Effector memory CD8-positive, alpha-beta T cell (primary cell): ENCODE results near the gene RNF39.
A peak's percentile ranks its signal among the peaks of the same experiment; 100 is the strongest.

ENCODE experiments used
- ATAC-seq: fragments of 150-1000 bp; cut with Tn5 transposase; replicated peaks from 2 replicates; pipeline ENCODE4 v1.10.0; 2021; ENCODE audit warnings: mild to moderate bottlenecking, moderate library complexity
- DNase-seq, 3 experiments: peaks; one replicate each; pipeline ENCODE4 v3.0.0; 2021
- H3K27ac Mint-ChIP-seq, 2 donors: one replicate each; pipeline ENCODE4 v1.8.0; 2022; ENCODE audit warnings: mild to moderate bottlenecking in 2 of 2, mixed read lengths in 2 of 2, moderate library complexity in 2 of 2
- H3K27me3 Mint-ChIP-seq, 2 donors: one replicate each; pipeline ENCODE4 v1.8.0; 2022; ENCODE audit warnings: mixed read lengths in 2 of 2
- H3K36me3 Mint-ChIP-seq: one replicate; pipeline ENCODE4 v1.8.0; 2022; ENCODE audit warnings: mild to moderate bottlenecking, moderate library complexity, mixed read lengths; ENCODE audit not compliant: insufficient read depth
- H3K4me1 Mint-ChIP-seq, 2 donors: one replicate each; pipeline ENCODE4 v1.8.0; 2022; ENCODE audit warnings: low read depth in 2 of 2, mixed read lengths in 2 of 2
- H3K4me3 Mint-ChIP-seq, 2 donors: one replicate each; pipeline ENCODE4 v1.8.0; 2022; ENCODE audit warnings: mild to moderate bottlenecking in 2 of 2, mixed read lengths in 2 of 2, moderate library complexity in 2 of 2
- H3K9me3 Mint-ChIP-seq, 2 donors: one replicate each; pipeline ENCODE4 v1.8.0; 2022; ENCODE audit warnings: mixed read lengths in 2 of 2

RNF39 gene

DNA sequence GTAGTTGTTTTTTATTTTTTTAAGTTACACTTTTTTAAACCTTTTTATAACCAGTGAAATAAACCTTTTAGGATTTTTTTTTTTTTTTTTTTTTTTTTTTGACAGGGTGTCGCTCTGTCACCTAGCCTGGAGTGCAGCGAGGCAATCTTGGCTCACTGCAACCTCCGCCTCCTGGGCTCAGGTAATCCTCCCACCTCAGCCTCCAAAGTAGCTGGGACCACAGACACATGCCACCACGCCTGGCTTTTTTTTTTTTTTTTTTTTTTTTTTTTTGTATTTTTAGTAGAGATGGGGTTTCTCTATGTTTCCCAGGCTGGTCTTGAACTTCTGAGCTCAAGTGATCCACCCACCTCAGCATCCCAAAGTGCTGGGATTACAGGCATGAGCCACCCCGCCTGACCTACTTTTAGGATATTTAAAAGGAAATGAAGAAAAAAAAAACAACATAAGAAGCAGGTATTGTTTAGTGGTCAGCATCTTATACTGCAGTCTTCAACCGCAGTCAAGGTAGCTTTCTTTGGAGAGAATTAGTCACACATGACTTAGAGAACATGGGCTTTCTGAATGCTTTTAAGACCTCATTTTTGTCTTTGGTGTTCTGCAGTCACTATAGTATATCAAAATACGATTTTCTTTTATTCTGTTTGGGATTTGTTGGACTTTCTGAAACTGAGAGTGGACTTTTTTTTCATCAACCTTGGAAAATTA is 12.9 kb downstream of the RNF39 start:
- no peaks in the 10 kb centered on the region for H3K9me3 Mint-ChIP-seq
- no peaks in the 10 kb centered on the region for H3K27me3 Mint-ChIP-seq
- ATAC-seq (no peak), DNase-seq (no peak)
- peaks cover 44% of the 10 kb centered on the region for H3K36me3 Mint-ChIP-seq
- peaks cover 29 to 32% of the 10 kb centered on the region in 2 donors for H3K4me1 Mint-ChIP-seq
- H3K4me3 Mint-ChIP-seq, result peak overlapping the region; percentile 90 to 92
- H3K27ac Mint-ChIP-seq, result peak overlapping the region; percentile 44 to 89

DNA sequence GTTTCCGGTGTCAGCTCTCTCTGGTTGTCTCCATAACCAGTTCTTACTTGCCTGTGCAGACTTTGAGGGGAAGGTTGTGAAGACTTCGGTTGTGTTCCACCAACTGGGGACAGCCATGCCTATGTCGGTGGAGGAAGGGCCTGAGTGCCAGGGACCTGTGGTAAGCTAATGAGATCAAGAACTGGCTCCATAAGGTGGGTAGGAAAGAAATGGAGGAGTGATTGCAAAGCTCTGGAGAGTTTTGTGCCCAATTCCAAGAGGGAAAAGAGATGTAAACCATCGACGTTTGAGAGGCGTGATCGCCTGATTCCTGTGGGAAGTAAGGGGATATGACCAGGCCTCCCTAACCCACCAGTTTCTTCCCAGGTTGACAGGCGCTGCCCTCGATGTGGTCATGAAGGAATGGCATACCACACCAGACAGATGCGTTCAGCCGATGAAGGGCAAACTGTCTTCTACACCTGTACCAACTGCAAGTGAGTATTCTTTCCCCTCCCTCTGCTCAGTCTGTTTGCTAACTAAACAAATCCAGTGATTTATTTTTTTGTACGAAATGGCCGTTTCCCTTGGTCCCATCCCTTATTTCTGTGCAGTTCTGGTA is 13.6 kb downstream of the RNF39 start:
- DNase-seq, result peak; percentile 20 to 47 (median 41)
- peaks cover 43% of the 10 kb centered on the region for H3K36me3 Mint-ChIP-seq

DNA sequence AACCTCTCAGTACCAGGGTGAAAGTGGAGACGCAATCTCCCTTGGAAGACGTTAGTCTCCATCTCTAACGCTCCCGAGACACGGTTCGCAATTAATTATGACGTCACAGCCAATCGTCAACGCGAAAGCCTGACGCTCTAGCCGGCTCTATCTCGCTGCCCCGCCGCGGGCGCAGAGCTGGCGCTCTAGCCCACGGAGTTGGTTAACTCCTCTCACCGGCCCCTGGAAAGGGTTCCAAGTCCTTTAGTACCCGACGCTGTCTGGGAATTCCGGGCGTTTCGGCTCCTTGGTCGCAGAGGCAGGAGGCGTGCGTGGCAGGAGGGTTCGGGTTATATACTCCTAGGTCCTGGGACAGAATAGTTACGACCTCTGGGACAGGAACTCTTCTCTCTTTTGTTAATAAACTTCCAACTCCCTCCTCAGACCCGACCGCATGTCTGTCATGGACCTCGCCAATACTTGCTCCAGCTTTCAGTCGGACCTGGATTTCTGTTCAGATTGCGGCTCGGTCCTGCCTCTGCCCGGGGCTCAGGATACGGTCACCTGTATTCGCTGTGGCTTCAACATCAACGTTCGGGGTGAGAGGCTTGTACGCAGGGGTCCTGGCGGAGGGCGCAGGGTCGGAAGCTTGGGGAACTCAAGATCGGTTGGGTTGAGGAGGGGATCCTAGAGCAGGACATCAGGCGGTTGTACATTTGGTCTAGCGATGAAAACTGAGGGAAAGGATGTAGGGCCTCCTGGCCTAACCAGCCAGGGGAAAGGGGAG is 14.3 kb downstream of the RNF39 start, which contains the start of gene POLR1H:
Gene POLR1H (plus strand): TSS at position 174 of the 766 bp plus-strand sequence. CDS start 260 bp downstream, at position 434.
- Mint-ChIP-seq H3K36me3 (peaks cover 40% of the 10 kb centered on the region), H3K4me3 (peak within 1 kb of the TSS; percentile 90 to 92), H3K27me3 (no peaks in the 10 kb centered on the region), H3K9me3 (no peaks in the 10 kb centered on the region), H3K27ac (peak within 1 kb of the TSS; percentile 89 to 94), H3K4me1 (peaks cover 19 to 20% of the 10 kb centered on the region in 2 donors)
- peak; percentile 88 for ATAC-seq
- peak; percentile 81 to 85 (median 82) for DNase-seq

More for the DNA sequence above, 13.6 kb downstream of the RNF39 start:
- ATAC-seq, result peak; percentile 61
- Mint-ChIP-seq H3K4me1 (peaks cover 25 to 26% of the 10 kb centered on the region in 2 donors), H3K9me3 (no peaks in the 10 kb centered on the region), H3K27me3 (no peaks in the 10 kb centered on the region), H3K4me3 (peak overlapping the region; percentile 90 to 92), H3K27ac (peak overlapping the region; percentile 89 to 94)

DNA sequence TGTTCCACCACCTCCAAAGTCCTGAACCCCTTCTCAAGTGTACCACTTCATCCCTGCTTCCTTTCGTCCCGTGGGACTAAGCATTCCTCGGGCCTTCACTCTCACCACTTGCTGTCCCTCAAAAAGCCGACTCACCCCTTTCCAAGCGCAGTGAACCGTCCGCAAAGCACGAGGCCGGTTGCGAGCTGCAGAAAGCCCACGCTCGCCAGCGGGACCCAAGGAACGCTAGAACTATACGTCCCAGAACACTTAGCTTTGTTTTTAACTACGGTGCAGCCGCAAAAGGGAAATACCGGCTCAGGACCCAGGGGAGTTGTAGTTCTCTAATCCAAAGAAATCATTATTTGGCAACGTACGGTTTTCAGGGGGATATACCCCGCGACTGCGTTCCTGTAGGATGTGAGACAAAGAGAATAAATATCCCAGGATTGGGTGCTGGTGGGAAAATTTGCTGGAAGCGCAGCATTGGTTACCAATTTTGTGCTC is 14.9 kb downstream of the RNF39 start:
- peak overlapping the region; percentile 89 to 94 for H3K27ac Mint-ChIP-seq
- peaks cover 43% of the 10 kb centered on the region for H3K36me3 Mint-ChIP-seq
- no peaks in the 10 kb centered on the region for H3K9me3 Mint-ChIP-seq
- peaks cover 14 to 16% of the 10 kb centered on the region in 2 donors for H3K4me1 Mint-ChIP-seq
- DNase-seq, result no peak
- no peaks in the 10 kb centered on the region for H3K27me3 Mint-ChIP-seq
- H3K4me3 Mint-ChIP-seq, result peak overlapping the region; percentile 90 to 92
- peak; percentile 33 for ATAC-seq

DNA sequence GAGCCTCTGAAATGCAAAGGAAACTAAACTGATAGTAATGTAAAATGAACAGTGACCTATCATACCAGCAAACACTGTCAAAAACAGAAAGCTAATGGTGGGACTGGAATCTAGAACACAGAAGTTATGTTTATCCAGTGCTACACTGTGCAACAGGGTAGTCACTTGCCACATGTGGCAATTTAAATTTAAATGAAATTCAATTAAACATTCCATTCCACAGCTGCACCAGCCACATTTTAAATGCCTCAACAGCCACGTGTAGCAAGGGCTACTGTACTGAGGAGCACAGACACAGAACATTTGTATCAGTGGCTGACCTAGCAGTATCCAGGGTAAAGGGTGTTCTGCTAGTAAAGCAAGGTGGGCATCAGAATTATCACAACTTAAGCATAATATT is 20.1 kb downstream of the RNF39 start:
- H3K27me3 Mint-ChIP-seq, result no peaks in the 10 kb centered on the region
- no peak for DNase-seq
- H3K27ac Mint-ChIP-seq, result no peak overlapping the region
- no peaks in the 10 kb centered on the region for H3K9me3 Mint-ChIP-seq
- no peak overlapping the region for H3K4me3 Mint-ChIP-seq
- H3K4me1 Mint-ChIP-seq, result peaks cover 3 to 7% of the 10 kb centered on the region in 2 donors
- no peak for ATAC-seq
- H3K36me3 Mint-ChIP-seq, result peaks cover 14% of the 10 kb centered on the region

DNA sequence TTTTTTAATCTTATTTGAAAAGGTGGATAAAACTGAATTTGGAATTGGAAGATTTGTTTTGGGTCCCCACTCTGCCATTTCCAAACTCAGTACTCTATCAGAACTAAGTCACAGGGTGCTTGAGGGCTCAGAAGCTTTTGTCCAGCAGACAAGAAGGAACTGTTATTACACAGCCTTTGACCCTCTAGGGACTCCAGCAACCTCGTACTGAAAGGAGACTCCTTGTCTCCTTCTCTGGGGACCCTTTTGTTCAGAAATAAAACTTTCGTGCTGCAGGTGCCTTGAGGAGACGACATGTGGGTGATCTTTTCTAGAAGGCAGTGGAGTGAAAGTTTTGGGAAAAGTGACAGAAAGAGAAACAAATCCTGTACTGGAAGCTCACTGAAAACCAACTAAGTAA is 21.9 kb downstream of the RNF39 start:
- Mint-ChIP-seq H3K4me1 (peaks cover 0 to 5% of the 10 kb centered on the region in 2 donors), H3K4me3 (no peak overlapping the region), H3K36me3 (peaks cover 13% of the 10 kb centered on the region), H3K27ac (no peak overlapping the region), H3K9me3 (no peaks in the 10 kb centered on the region), H3K27me3 (no peaks in the 10 kb centered on the region)
- no peak for ATAC-seq
- DNase-seq, result no peak

DNA sequence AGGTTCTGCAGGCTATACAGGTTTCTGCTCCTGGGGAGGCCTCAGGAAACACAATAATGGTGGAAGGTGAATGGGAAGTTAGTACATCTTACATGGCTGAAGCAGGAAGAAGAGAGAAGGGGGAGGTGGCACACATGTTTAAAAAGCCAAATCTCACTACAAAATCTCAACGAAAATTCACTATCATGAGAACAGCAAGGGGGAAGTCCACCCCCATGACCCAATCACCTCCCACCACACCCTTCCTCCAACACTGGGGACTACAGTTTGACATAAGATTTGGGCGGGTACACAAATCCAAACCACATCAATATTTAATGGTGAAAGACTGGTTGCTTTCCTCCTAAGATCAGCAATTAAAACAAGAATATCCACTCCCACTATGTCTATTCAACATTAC is 28.3 kb downstream of the RNF39 start:
- no peaks in the 10 kb centered on the region for H3K9me3 Mint-ChIP-seq
- no peak for DNase-seq
- no peaks in the 10 kb centered on the region for H3K27me3 Mint-ChIP-seq
- peaks cover 4% of the 10 kb centered on the region for H3K36me3 Mint-ChIP-seq
- peak overlapping the region in 1 of 2 donors; percentile 20 for H3K27ac Mint-ChIP-seq
- no peak overlapping the region for H3K4me3 Mint-ChIP-seq
- no peak for ATAC-seq
- H3K4me1 Mint-ChIP-seq, result peaks cover 5 to 9% of the 10 kb centered on the region in 2 donors

DNA sequence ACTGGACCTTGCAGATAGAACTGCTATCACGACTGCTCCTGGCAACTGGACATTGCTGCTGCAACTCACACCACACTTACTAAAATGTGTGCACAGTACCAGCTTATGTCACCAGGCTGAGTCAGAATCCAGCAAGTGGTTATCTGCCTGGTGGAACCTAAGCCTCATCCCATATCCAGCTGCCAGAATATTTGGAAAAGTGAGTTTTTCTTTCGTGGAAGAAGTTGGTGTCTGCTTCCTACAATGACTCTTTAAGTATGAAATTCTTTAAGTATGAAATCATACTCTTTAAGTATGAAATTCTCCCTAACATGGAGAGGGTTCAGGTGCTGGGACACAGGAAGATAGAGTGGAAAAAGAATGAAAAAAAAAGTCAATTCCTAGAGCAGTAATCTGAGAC is 30.9 kb downstream of the RNF39 start:
- Mint-ChIP-seq H3K4me3 (no peak overlapping the region), H3K27ac (no peak overlapping the region), H3K4me1 (peaks cover 1 to 10% of the 10 kb centered on the region in 2 donors), H3K27me3 (no peaks in the 10 kb centered on the region), H3K36me3 (peaks cover 4% of the 10 kb centered on the region), H3K9me3 (no peaks in the 10 kb centered on the region)
- DNase-seq (no peak), ATAC-seq (no peak)

DNA sequence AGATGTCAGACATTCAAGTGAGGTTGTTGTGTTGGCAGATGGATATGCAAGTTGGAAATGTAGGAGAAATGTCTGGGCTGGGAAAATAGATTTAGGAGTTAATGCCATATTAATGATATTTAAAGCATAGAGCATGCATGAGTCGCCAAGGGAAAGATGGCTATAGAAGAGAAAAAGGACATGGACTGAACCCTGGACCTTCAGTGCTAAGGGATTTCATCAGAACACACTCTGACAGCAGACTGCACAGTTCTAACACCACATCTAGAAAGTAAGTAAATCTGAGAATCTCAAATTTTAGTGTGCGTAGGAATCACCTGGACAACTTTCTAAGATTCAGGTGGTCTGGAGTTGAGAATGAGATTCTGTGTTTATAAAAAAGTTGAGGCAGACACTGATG is 31.8 kb downstream of the RNF39 start:
- H3K4me3 Mint-ChIP-seq, result no peak overlapping the region
- ATAC-seq (no peak), DNase-seq (no peak)
- peaks cover 4% of the 10 kb centered on the region for H3K36me3 Mint-ChIP-seq
- H3K27me3 Mint-ChIP-seq, result no peaks in the 10 kb centered on the region
- peaks cover 1 to 10% of the 10 kb centered on the region in 2 donors for H3K4me1 Mint-ChIP-seq
- H3K27ac Mint-ChIP-seq, result no peak overlapping the region
- H3K9me3 Mint-ChIP-seq, result no peaks in the 10 kb centered on the region

DNA sequence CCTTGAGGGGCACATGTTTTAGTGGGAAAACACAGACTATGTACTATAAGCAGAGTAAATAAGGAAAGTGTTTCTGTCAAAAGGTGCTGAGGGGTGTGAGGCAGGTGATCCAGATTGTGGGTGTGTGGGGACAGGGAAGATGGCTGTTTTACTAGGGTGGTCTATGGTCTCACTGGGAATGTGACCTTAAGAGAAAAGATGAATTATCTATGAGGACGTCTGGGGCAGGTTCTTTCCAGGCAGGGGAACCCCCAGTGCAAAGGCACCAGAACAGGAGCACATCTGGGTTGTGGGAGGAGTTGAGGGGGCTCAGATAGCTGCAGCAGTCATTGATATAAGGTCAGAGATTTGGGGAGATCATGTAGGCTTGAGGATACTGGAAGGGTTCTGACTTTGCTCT is 32.7 kb downstream of the RNF39 start:
- Mint-ChIP-seq H3K4me1 (peaks cover 1 to 10% of the 10 kb centered on the region in 2 donors), H3K9me3 (no peaks in the 10 kb centered on the region), H3K27ac (peak overlapping the region in 1 of 2 donors; percentile 5), H3K4me3 (no peak overlapping the region), H3K27me3 (no peaks in the 10 kb centered on the region), H3K36me3 (peaks cover 4% of the 10 kb centered on the region)
- ATAC-seq (no peak), DNase-seq (no peak)

DNA sequence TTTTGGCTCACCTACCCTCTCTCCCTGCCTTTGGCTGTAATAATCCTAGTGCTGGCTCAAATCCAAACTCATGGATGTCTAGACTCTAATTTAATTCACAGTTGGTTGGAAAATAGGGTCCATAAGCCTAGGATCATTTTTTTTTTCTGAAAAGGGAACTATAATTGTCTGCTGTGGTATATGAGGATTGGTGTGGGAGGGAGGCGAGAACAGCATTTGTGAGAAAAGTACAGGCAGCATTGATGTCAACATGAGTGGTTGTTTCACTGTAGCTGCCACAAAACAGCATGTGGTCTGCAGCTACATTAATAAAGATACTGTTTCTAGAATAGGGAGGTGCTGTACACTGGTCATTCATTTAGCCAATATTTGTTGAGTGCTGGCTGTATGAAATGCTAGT is 33.1 kb downstream of the RNF39 start:
- Mint-ChIP-seq H3K9me3 (no peaks in the 10 kb centered on the region), H3K36me3 (peaks cover 4% of the 10 kb centered on the region), H3K4me1 (peaks cover 1 to 10% of the 10 kb centered on the region in 2 donors), H3K27ac (peak overlapping the region in 1 of 2 donors; percentile 5), H3K27me3 (no peaks in the 10 kb centered on the region), H3K4me3 (no peak overlapping the region)
- no peak for ATAC-seq
- no peak for DNase-seq

DNA sequence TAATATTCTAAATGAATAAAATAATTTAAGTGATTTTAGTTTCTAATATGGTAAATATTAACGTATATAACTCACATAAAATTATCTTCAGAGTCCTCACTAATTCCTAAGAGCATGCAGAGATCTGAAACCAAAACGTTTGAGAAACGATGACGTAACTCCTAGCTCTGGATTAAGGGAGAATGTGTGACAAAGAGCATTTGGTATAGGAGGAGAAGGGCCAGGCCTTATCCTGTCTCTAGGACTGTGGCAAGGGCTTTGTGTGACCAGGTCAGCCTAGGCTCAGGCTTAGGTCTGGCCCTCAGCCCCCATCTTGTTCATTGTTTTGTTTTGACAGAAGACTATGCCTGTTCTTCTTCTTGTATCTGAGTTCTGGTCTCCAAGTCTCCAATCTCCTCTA is 33.7 kb downstream of the RNF39 start:
- DNase-seq (no peak), ATAC-seq (no peak)
- H3K36me3 Mint-ChIP-seq, result no peaks in the 10 kb centered on the region
- H3K27me3 Mint-ChIP-seq, result no peaks in the 10 kb centered on the region
- H3K4me3 Mint-ChIP-seq, result no peak overlapping the region
- no peak overlapping the region for H3K27ac Mint-ChIP-seq
- no peaks in the 10 kb centered on the region for H3K9me3 Mint-ChIP-seq
- peaks cover 0 to 10% of the 10 kb centered on the region in 2 donors for H3K4me1 Mint-ChIP-seq

DNA sequence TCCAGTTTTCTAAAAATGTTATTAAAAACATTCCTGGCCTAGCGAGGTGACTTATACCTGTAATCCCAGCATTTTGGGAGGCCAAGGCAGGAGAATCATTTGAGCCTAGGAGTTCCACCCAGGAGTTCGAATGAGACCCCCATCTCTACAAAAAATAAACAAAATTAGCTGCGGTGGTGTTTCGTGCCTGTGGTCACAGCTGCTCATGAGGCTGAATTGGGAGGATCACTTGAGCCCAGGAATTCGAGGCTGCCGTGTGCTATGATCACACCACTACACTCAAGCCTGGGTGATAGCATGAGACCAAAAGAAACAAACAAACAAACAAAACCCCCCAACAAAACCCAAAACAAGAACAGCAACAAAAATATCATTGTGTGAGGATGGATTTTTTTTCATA is 34.3 kb downstream of the RNF39 start:
- Mint-ChIP-seq H3K27ac (no peak overlapping the region), H3K27me3 (no peaks in the 10 kb centered on the region), H3K36me3 (no peaks in the 10 kb centered on the region), H3K4me1 (peaks cover 0 to 10% of the 10 kb centered on the region in 2 donors), H3K4me3 (no peak overlapping the region), H3K9me3 (no peaks in the 10 kb centered on the region)
- no peak for DNase-seq
- no peak for ATAC-seq
